ENCODE results near the gene COL4A3. TPM values are rescaled to one million over a fixed set of nuclear protein-coding genes. Genes with fewer than 3 reads are reported as not detected.
A peak's percentile ranks its signal among the peaks of the same experiment; 100 is the strongest.

The COL4A3 gene
- total RNA-seq, 1 donor from 2014 or later = not detected

DNA sequence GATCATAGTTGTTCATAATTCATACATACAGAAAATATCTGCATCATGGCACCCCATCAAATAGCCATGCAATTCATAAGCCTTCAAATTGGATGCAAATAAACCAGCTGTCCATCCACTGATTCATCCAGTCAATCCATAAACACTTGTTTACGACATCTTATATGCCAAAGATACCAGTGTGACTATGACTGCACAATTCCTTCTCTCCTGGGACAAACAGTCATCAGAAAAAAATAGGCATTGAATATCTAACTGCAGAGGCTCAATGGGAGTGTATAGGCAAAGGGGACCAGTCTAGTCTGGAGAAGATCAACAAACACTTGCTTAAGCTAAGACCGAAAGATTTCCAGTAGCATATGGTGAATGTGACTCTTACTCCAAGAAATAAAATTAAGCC is 70.0 kb downstream of the COL4A3 start:
- Mint-ChIP-seq H3K27me3 (ENCODE audit: low read depth) (peaks cover 5% of the 10 kb centered on the region), H3K4me3 (no peak overlapping the region), H3K9me3 (peaks cover 4% of the 10 kb centered on the region), H3K4me1 (no peaks in the 10 kb centered on the region), H3K36me3 (no peaks in the 10 kb centered on the region), H3K27ac (no peak overlapping the region)
- TF ChIP-seq CTCF (IDR thresholded peaks at IDR 0.05; ENCODE audit: unreplicated experiment) = no peak
- DNase-seq (ENCODE audit: low spot score in 2 of 2, unreplicated experiment in 2 of 2) = no peak

DNA sequence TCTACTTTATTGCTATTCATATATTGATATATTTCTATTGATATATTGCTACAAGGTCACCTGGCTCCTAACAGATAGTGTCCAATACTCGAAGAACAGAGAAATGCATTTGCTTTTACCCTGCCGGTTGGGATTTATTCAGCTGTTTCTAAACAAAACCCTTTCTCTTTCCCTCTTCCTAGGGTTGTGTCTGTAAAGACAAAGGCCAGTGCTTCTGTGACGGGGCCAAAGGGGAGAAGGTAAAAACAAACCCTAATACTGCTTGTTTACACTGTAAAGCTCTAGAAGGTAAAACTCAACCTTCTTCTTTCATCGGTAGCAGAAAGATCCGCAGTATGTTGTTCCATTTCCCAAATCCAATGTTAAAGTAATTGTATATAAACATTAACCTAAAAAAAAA is 73.4 kb downstream of the COL4A3 start:
- Mint-ChIP-seq H3K9me3 (no peaks in the 10 kb centered on the region), H3K27me3 (ENCODE audit: low read depth) (peaks cover 15% of the 10 kb centered on the region), H3K27ac (no peak overlapping the region), H3K4me1 (no peaks in the 10 kb centered on the region), H3K36me3 (no peaks in the 10 kb centered on the region), H3K4me3 (no peak overlapping the region)
- no peak for DNase-seq (ENCODE audit: low spot score in 2 of 2, unreplicated experiment in 2 of 2)
- no peak for TF ChIP-seq CTCF (IDR thresholded peaks at IDR 0.05; ENCODE audit: unreplicated experiment)

- H3K27ac Mint-ChIP-seq = no peak overlapping the region
- TF ChIP-seq CTCF (IDR thresholded peaks at IDR 0.05; ENCODE audit: unreplicated experiment) = peak; percentile 99
- H3K36me3 Mint-ChIP-seq = no peaks in the 10 kb centered on the region
- no peaks in the 10 kb centered on the region for H3K4me1 Mint-ChIP-seq
- peak; percentile 37 to 82 for DNase-seq (ENCODE audit: low spot score in 2 of 2, unreplicated experiment in 2 of 2)
- peaks cover 15% of the 10 kb centered on the region for H3K27me3 Mint-ChIP-seq (ENCODE audit: low read depth)
- no peak overlapping the region for H3K4me3 Mint-ChIP-seq
- no peaks in the 10 kb centered on the region for H3K9me3 Mint-ChIP-seq
Measured at GRCh38 chr2:227238238-227239237, 74.1 kb downstream of the COL4A3 start.

GRCh38 chr2:227241005-227241404 is 76.6 kb downstream of the COL4A3 start:
- H3K27ac Mint-ChIP-seq = no peak overlapping the region
- no peak for TF ChIP-seq CTCF (IDR thresholded peaks at IDR 0.05; ENCODE audit: unreplicated experiment)

DNA sequence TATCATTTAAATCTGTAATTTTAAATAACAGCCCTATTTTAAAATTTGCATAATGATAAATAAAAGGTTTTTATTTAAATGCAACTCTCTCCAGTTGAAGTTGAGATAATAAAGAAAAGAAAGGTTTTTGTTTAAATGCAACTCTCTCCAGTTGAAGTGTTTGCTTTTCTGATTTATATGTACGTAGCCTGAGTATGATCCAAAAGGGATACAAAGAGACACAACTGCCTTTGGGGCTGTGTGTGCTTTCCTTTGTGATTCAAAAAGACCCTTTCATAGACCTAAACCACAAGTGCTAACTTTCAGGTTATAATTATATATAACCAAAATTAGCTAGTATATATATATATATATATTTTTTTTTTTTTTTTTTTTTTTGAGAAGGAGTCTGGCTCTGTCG is 84.5 kb downstream of the COL4A3 start:
- Mint-ChIP-seq H3K27me3 (ENCODE audit: low read depth) (no peaks in the 10 kb centered on the region), H3K4me3 (no peak overlapping the region), H3K9me3 (no peaks in the 10 kb centered on the region), H3K27ac (no peak overlapping the region), H3K4me1 (peaks cover 9% of the 10 kb centered on the region), H3K36me3 (no peaks in the 10 kb centered on the region)
- no peak for TF ChIP-seq CTCF (IDR thresholded peaks at IDR 0.05; ENCODE audit: unreplicated experiment)
- DNase-seq (ENCODE audit: low spot score in 2 of 2, unreplicated experiment in 2 of 2) = no peak

More at GRCh38 chr2:227241005-227241404, 76.6 kb downstream of the COL4A3 start:
- no peak for DNase-seq (ENCODE audit: low spot score in 2 of 2, unreplicated experiment in 2 of 2)
- no peaks in the 10 kb centered on the region for H3K4me1 Mint-ChIP-seq
- peaks cover 14% of the 10 kb centered on the region for H3K27me3 Mint-ChIP-seq (ENCODE audit: low read depth)
- H3K9me3 Mint-ChIP-seq = no peaks in the 10 kb centered on the region
- H3K36me3 Mint-ChIP-seq = no peaks in the 10 kb centered on the region
- no peak overlapping the region for H3K4me3 Mint-ChIP-seq
